Endothelial cell of umbilical vein (primary cell): ENCODE results near the gene IFNL3.

Source experiments
- CTCF ChIP-seq, 2 donors: IDR thresholded peaks; 1 replicate in 1 of 2; 2 replicates in 1 of 2; pipeline ENCODE4 v1.5.1; 2011; ENCODE audit warnings: low read length in 2 of 2, mild to moderate bottlenecking in 2 of 2, moderate library complexity in 2 of 2, control low read depth in 1 of 2, inconsistent platforms in 1 of 2, low read depth in 1 of 2; ENCODE audit not compliant: insufficient read depth in 1 of 2; ENCODE audit errors: extremely low read depth in 1 of 2
- EZH2 ChIP-seq: IDR thresholded peaks from 2 replicates; pipeline ENCODE4 v1.6.1; 2012; ENCODE audit warnings: borderline replicate concordance, low read depth, mild to moderate bottlenecking, moderate library complexity, low read length, inconsistent platforms; ENCODE audit not compliant: severe bottlenecking
- FOS ChIP-seq: IDR thresholded peaks from 2 replicates; pipeline ENCODE4 v1.6.1; 2011; ENCODE audit warnings: mild to moderate bottlenecking, low read length, moderate library complexity, borderline replicate concordance; ENCODE audit not compliant: insufficient read depth
- GATA2 ChIP-seq: IDR thresholded peaks from 2 replicates; pipeline ENCODE4 v1.7.0; 2011; ENCODE audit warnings: low read depth, mild to moderate bottlenecking, moderate library complexity, mixed read lengths, low read length; ENCODE audit not compliant: insufficient read length, insufficient read depth
- JUN ChIP-seq: IDR thresholded peaks from 2 replicates; pipeline ENCODE4 v1.6.1; 2011; ENCODE audit warnings: borderline replicate concordance, low read depth; ENCODE audit not compliant: insufficient read length, insufficient read depth
- MAX ChIP-seq: IDR thresholded peaks from 2 replicates; pipeline ENCODE4 v1.6.1; 2011; ENCODE audit not compliant: insufficient read depth, insufficient read length
- MYC ChIP-seq: IDR thresholded peaks from one replicate; pipeline ENCODE4 v1.6.1; 2011; ENCODE audit warnings: mild to moderate bottlenecking, low read depth, low read length
- POLR2A ChIP-seq: IDR thresholded peaks from 2 replicates; pipeline ENCODE4 v1.6.1; 2012; ENCODE audit warnings: low read depth, mild to moderate bottlenecking, control low read depth, low read length
- POLR2AphosphoS5 ChIP-seq: IDR thresholded peaks from 2 replicates; pipeline ENCODE4 v1.6.1; 2012; ENCODE audit warnings: low read depth, mild to moderate bottlenecking, control low read depth, low read length, moderate library complexity; ENCODE audit not compliant: insufficient read depth

- no peak for TF ChIP-seq CTCF (IDR thresholded peaks at IDR 0.05; ENCODE audit: extremely low read depth in 1 of 2, insufficient read depth in 1 of 2, low read depth in 1 of 2, low read length in 2 of 2)
- no peak for TF ChIP-seq POLR2A
- no peak for TF ChIP-seq POLR2AphosphoS5
- no peak for TF ChIP-seq GATA2
- TF ChIP-seq EZH2: no peak
- TF ChIP-seq MAX: no peak
- no peak for TF ChIP-seq JUN
- TF ChIP-seq MYC: no peak
- TF ChIP-seq FOS: no peak
Measured at GRCh38 chr19:39238944-39239343, 5.9 kb downstream of the IFNL3 start.
